ENCODE results near the gene EDN2. TPM values are rescaled to one million over a fixed set of nuclear protein-coding genes. Genes with fewer than 3 reads are reported as not detected.

The EDN2 gene
- total and polyA plus RNA-seq, 2 donors (not counting 1 experiment from before 2014, with no cell fraction given): not detected

DNA sequence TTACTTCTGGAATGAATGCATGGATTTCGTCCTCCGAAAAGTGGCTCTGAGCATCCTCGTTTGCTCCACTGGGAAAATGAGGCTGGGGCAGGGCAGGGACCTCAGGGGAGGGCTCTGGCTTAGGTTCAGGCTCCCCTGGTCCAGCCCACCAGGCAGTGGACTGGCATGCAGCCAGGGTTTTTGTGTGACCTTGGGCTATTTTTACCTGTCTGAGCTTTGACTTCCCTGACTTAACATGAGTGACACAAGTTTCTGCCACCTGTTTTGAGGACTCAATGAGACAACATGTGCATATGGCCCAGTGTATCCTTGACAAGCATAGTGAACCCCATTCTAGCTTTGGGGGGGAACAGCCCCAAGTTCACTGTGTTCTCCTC is 32.6 kb upstream of the EDN2 start:
- Histone ChIP-seq H3K27ac (ENCODE audit: low read length in 2 of 2) (no peak overlapping the region), H3K4me3 (ENCODE audit: control extremely low read depth in 1 of 5, extremely low read depth in 1 of 5, insufficient read depth in 1 of 5, low read depth in 2 of 5, low read length in 4 of 5) (peak overlapping the region in 1 of 5 experiments; percentile 48), H3K36me3 (replicated peaks in 1 of 2; ENCODE audit: control extremely low read depth in 1 of 2, control insufficient read depth in 1 of 2, extremely low read depth in 1 of 2, insufficient read depth in 2 of 2, low read length in 1 of 2) (peaks cover 0 to 13% of the 10 kb centered on the region in 2 experiments), H3K4me2 (replicated peaks; ENCODE audit: low read depth, low read length, poor library complexity, severe bottlenecking) (peak overlapping the region; percentile 83), H3K27me3 (replicated peaks in 1 of 4; ENCODE audit: control extremely low read depth in 1 of 4, control insufficient read depth in 3 of 4, insufficient read depth in 4 of 4, low read length in 3 of 4) (no peaks in the 10 kb centered on the region), H3K9me3 (ENCODE audit: control extremely low read depth in 1 of 3, control insufficient read depth in 2 of 3, insufficient read depth in 1 of 3, low read length in 2 of 3) (no peaks in the 10 kb centered on the region), H3K9ac (ENCODE audit: low read length) (peak overlapping the region; percentile 51), H3K4me1 (ENCODE audit: control insufficient read depth in 2 of 2, insufficient read depth in 2 of 2, low read length in 2 of 2) (peaks cover 25 to 39% of the 10 kb centered on the region in 2 donors), H3K79me2 (ENCODE audit: control insufficient read depth, insufficient read depth, low read length) (no peaks in the 10 kb centered on the region), H4K20me1 (ENCODE audit: control insufficient read depth, insufficient read depth, low read length, poor library complexity, severe bottlenecking) (no peaks in the 10 kb centered on the region), H2AFZ (ENCODE audit: insufficient read depth, low read depth, low read length, poor library complexity, severe bottlenecking) (peak overlapping the region; percentile 66)
- 98% methylated on average over 3 of the region's 3 CpGs for WGBS (ENCODE audit: insufficient coverage)
- Mint-ChIP-seq H3K4me1 (peaks cover 35% of the 10 kb centered on the region), H3K27ac (peak overlapping the region; percentile 37), H3K27me3 (no peaks in the 10 kb centered on the region), H3K4me3 (peak overlapping the region; percentile 87), H3K9me3 (ENCODE audit: insufficient read depth) (no peaks in the 10 kb centered on the region)
- intact Hi-C loops (cut with micrococcal nuclease): loop anchor here (10.0 kb wide), 1 partner anchor 58 kb away; no protein-coding TSS in a partner anchor
- ChIA-PET POLR2A (no interaction called here), CTCF (interaction anchor here (0.8 to 2.8 kb wide), 11 partner anchors 9 to 656 kb away, joined by 3 to 27 read pairs (median 8); no protein-coding TSS in a partner anchor)
- DNase-seq: no peak
- TF ChIP-seq EZH2 (IDR thresholded peaks at IDR 0.05; ENCODE audit: borderline replicate concordance, insufficient read depth, low read depth, low read length, poor library complexity, severe bottlenecking): no peak
- TF ChIP-seq, protein P1, sequence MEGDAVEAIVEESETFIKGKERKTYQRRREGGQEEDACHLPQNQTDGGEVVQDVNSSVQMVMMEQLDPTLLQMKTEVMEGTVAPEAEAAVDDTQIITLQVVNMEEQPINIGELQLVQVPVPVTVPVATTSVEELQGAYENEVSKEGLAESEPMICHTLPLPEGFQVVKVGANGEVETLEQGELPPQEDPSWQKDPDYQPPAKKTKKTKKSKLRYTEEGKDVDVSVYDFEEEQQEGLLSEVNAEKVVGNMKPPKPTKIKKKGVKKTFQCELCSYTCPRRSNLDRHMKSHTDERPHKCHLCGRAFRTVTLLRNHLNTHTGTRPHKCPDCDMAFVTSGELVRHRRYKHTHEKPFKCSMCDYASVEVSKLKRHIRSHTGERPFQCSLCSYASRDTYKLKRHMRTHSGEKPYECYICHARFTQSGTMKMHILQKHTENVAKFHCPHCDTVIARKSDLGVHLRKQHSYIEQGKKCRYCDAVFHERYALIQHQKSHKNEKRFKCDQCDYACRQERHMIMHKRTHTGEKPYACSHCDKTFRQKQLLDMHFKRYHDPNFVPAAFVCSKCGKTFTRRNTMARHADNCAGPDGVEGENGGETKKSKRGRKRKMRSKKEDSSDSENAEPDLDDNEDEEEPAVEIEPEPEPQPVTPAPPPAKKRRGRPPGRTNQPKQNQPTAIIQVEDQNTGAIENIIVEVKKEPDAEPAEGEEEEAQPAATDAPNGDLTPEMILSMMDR (IDR thresholded peaks at IDR 0.05): no peak
- ATAC-seq (ENCODE audit: low read depth): no peak

Measured in B cell (primary cell).